Stimulated activated CD4-positive, alpha-beta T cell treated with anti-CD3 and anti-CD28 coated beads, Interleukin-2, amount 100 ng/mL, for 48 hours (primary cell): ENCODE results near the gene HOXC10.

Experiments used
- DNase-seq, 2 donors: peaks; one replicate each; pipeline ENCODE4 v3.0.0-alpha.2; 2020

Gene HOXC10

DNA sequence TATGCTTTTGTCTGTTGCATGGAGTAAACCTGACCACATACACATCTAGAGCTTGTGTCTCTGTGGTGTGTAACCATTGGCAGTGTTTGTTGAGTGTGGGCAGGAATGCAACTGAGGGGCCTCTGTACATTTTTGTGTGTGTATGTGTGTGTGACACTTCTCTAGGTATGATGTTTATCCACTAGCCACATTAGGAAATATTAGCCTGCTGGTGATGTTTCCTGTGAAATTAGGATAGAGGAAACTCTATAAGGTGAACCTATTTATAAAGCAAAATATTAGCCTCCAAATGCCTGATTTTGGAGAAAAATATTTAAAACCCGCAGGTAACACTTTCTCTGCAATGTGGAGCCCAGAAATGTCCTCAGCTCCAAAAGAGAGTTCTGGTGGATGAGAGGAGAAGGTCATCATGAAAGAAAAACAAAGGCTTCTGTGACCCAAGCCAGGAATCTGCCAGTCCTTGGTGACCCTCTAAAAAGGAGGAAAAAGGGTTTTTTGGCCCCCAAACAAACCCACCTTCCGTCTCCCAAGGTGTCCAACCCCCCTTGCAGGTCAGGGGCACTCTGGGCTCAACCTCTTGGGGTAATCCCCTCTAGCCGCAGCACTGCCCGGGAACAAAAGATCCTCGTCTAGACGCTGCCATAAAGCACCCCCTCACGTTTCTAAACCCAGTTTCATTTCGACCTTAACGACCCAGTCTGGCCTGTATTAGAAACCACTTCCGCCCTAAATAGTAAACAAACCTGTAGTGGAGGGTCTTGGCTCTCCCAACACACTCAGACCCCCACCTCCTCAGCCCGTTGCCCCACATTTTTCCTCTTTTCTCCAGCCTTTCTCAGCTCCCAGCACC lies 7.1 kb upstream of the HOXC10 start:
- no peak for DNase-seq

- DNase-seq = no peak
Observed at GRCh38 chr12:53978477-53979356, 6.2 kb upstream of the HOXC10 start.

GRCh38 chr12:53980104-53980801 lies 4.7 kb upstream of the HOXC10 start:
- DNase-seq = no peak

DNA sequence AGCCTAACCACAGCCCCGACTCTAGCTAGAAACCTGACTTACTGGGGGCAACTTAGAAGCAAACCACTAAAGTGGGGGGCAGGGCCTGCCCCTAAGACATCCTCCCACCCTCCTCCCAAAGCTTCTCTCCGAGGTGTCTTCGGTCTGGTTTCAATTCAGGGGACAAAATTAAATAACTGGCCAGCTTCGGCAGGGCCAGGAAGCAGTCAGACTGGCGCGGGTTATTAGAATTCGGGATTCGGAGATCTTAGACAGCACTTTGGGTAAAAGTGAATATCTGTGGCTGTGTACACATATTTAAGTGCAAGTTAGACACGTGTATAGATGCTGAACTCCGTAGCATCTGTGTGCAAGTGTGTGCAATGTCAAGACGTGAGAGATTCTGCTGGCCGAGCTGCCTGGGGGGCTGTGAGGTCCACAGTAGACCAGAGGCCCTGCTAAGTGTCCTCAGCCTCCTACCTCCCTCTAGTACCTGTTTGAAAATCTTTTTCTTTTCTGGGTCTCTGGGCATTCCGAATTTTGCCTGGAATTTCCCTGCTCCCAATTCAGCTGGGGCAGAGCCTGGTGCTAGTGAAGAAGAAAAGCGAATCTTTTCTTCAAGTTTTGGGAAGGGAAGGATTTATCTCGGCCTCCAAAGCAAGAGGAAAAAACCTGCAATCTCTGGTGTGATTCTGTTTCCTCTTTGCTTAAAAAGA lies 4.0 kb upstream of the HOXC10 start:
- DNase-seq = no peak

GRCh38 chr12:53981634-53982565 lies 3.0 kb upstream of the HOXC10 start:
- DNase-seq = no peak

- DNase-seq = no peak
Observed at GRCh38 chr12:53982648-53983567, 2.0 kb upstream of the HOXC10 start.

DNA sequence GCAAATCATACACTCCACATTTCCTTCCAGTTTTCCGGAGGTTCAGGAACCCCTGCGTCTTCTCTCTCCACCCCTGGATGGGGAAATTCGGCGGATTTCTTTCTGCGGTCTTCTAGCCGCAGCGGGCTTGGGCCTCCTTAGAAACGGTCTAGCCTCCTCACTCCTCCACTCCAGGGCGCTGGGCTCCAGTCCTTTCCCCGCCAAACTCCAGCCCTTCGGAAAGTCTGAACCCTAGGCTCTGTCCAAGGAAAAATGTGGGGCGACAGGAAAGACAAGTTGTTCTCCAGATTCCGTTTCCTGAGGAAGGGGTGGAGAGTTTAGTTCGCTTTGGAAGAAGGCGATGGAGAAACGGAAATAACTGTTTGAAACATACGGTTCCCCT lies 1.4 kb upstream of the HOXC10 start:
- DNase-seq = no peak

- no peak for DNase-seq
Observed at GRCh38 chr12:53983950-53984572, 885 bp upstream of the HOXC10 start.

- DNase-seq = no peak
Observed at GRCh38 chr12:53985692-53985993, 697 bp downstream of the HOXC10 start.

- no peak for DNase-seq
Observed at GRCh38 chr12:53985994-53986685, 1.2 kb downstream of the HOXC10 start.

DNA sequence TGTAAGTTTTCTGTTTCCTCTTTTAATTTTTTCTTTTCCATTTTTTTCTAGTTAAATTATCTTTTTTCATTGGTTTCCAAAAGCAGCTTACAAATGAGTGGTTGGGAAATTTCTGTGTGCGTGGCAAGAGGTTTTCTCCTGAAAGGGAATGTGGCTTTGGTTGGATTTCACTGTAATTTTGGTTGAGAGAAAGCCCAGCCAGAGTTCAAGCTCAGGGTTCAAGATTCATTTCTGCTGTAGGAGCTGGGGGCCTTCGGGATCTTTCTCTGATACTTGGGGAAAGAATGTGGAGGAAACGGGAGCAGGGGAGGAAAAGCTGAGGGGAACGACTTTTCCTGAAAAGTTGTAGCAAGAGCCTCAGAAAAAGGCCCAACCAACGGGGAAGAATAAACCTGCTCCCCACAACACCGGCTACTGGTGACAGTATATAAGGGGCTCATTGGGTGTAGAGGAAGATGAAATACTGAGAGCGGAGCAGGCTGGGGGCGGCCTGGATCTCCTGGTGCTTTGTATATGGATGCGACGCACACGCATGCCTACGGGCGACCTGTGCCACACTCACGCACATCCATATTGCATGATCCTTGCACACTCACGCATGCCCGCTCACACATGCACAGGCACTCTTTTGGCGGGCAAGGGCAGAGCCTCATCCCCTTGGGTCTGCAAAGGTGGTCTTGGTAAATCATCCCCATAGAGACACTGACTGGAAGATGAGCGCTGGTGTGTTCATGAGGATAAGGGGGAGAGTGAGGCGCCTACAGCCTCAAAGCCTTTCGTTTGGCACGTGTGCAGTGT lies 1.9 kb downstream of the HOXC10 start:
- DNase-seq = no peak

DNA sequence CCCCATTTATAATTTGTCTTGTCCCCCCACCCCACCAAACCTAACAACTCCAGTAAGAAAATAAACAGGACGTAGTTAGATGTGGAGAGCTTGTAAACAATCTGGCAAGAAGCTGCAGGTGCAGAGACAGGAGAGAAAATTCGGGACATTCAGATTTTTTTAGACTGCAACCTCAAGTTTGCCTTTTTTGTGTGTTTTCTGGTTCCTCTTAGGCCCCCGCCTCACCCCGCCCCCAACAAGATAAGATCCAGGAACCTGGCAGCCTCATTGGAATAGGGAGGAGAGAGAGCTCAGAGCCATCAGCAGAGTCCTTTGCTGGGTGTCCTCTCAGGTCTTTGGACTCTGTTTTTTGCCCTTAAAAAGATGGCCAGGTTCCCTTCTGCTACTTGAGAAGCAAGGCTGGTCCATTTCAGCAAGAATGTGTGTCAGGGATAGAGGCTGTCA lies 2.9 kb downstream of the HOXC10 start:
- DNase-seq = no peak

- no peak for DNase-seq
Observed at GRCh38 chr12:53988541-53989226, 3.7 kb downstream of the HOXC10 start.

GRCh38 chr12:53989227-53990113 lies 4.5 kb downstream of the HOXC10 start:
- no peak for DNase-seq

- DNase-seq = no peak
Observed at GRCh38 chr12:53990311-53991076, 5.5 kb downstream of the HOXC10 start.

DNA sequence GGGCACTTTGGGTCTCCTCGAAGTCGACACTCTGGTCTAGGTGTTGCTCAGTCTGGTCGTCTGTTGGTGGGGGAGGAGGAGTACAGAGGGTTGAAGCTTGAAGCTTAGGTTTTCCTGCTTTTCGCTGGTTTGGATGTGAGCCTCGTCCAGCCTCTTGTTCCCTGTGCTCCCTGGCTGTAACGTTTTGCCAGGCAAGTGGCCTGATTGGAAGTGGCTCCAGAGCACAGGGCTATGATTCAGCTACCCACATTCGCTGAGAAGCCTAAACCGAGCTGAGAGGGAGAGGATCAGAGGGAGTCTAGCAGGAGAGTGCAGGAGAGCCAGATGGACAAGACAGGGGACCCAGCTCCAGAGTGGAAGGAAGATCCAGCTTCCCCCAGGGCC lies 6.1 kb downstream of the HOXC10 start:
- no peak for DNase-seq
